Measurements from ENCODE around the gene COA3.

- TF ChIP-seq POLR2AphosphoS5 (IDR thresholded peaks at IDR 0.05) (no peak), POLR2A (IDR thresholded peaks at IDR 0.05) (no peak)
- TF ChIP-seq, protein P1, sequence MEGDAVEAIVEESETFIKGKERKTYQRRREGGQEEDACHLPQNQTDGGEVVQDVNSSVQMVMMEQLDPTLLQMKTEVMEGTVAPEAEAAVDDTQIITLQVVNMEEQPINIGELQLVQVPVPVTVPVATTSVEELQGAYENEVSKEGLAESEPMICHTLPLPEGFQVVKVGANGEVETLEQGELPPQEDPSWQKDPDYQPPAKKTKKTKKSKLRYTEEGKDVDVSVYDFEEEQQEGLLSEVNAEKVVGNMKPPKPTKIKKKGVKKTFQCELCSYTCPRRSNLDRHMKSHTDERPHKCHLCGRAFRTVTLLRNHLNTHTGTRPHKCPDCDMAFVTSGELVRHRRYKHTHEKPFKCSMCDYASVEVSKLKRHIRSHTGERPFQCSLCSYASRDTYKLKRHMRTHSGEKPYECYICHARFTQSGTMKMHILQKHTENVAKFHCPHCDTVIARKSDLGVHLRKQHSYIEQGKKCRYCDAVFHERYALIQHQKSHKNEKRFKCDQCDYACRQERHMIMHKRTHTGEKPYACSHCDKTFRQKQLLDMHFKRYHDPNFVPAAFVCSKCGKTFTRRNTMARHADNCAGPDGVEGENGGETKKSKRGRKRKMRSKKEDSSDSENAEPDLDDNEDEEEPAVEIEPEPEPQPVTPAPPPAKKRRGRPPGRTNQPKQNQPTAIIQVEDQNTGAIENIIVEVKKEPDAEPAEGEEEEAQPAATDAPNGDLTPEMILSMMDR (IDR thresholded peaks at IDR 0.05) = no peak
Measured at GRCh38 chr17:42806249-42806648, 7.7 kb upstream of the COA3 start.
